ENCODE data around the gene SUGT1. TPM values are rescaled to one million over a fixed set of nuclear protein-coding genes. Genes with fewer than 3 reads are reported as not detected.

The SUGT1 gene
- total RNA-seq, 2 donors from 2014 or later = 30.8 to 36.0 TPM

DNA sequence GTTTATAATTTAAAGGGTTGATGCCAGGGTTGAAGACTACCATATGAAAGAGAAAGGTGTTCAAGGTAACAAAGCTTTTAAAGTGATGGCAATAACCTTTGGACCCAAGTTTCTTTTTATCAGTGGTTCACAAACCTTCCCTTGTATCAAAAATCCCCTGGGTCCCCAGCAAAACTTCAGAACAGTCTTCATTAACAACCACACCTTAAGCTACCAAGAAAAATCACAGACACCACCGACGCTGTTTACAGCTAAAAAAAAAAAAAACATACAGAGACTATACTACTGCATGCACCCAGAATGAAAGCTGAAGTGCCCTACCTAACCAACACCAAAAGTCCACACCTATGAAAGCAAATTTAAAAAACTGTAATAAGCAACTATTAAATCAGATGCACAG is 73.6 kb downstream of the SUGT1 start:
- DNase-seq (ENCODE audit: low spot score) (no peak), ATAC-seq (ENCODE audit: insufficient number of reproducible peaks, low FRiP score, low read depth) (no peak)
- no peak overlapping the region for H3K27ac ChIP-seq
- H3K4me1 ChIP-seq (ENCODE audit: control insufficient read depth in 1 of 2, low read depth in 2 of 2) = no peaks in the 10 kb centered on the region
- no peaks in the 10 kb centered on the region for H3K36me3 ChIP-seq
- no peak overlapping the region for H3K4me3 ChIP-seq
- H3K9me3 ChIP-seq = no peaks in the 10 kb centered on the region
- TF ChIP-seq, protein P1, sequence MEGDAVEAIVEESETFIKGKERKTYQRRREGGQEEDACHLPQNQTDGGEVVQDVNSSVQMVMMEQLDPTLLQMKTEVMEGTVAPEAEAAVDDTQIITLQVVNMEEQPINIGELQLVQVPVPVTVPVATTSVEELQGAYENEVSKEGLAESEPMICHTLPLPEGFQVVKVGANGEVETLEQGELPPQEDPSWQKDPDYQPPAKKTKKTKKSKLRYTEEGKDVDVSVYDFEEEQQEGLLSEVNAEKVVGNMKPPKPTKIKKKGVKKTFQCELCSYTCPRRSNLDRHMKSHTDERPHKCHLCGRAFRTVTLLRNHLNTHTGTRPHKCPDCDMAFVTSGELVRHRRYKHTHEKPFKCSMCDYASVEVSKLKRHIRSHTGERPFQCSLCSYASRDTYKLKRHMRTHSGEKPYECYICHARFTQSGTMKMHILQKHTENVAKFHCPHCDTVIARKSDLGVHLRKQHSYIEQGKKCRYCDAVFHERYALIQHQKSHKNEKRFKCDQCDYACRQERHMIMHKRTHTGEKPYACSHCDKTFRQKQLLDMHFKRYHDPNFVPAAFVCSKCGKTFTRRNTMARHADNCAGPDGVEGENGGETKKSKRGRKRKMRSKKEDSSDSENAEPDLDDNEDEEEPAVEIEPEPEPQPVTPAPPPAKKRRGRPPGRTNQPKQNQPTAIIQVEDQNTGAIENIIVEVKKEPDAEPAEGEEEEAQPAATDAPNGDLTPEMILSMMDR (IDR thresholded peaks at IDR 0.05) = no peak
- no peaks in the 10 kb centered on the region for H3K27me3 ChIP-seq (replicated peaks; ENCODE audit: insufficient read depth)

DNA sequence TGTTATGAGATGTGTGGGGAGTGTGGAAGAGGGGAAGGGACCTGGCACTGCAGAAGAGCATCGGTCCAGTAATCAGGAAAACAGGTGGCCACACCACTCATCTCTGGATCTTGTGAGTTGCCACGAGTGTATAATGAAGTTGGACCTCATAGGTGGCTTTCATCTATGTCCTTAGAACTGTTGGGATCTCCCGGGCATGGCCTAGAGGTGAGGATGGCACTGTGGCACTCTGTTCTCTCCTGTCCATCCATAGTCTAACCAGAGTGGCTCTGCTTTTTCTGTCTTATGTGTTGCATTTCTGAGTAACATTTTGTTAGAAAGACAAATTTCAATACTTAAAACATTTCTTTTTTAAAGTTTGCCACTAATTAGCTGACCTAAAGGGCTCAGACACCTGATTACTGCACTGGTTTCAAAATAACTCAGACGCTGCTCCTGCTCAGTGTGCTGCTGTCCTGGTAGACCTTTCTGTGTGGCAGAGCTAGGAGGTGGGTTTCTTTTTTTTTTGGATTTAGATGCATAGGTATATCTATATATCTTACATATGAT is 81.5 kb downstream of the SUGT1 start:
- DNase-seq (ENCODE audit: low spot score) (no peak), ATAC-seq (ENCODE audit: insufficient number of reproducible peaks, low FRiP score, low read depth) (no peak)
- Histone ChIP-seq H3K27ac (no peak overlapping the region), H3K27me3 (replicated peaks; ENCODE audit: insufficient read depth) (no peaks in the 10 kb centered on the region), H3K36me3 (no peaks in the 10 kb centered on the region), H3K4me1 (ENCODE audit: control insufficient read depth in 1 of 2, low read depth in 2 of 2) (peaks cover 0 to 6% of the 10 kb centered on the region in 2 donors), H3K4me3 (no peak overlapping the region), H3K9me3 (no peaks in the 10 kb centered on the region)
- TF ChIP-seq, protein P1 (IDR thresholded peaks at IDR 0.05) = no peak

DNA sequence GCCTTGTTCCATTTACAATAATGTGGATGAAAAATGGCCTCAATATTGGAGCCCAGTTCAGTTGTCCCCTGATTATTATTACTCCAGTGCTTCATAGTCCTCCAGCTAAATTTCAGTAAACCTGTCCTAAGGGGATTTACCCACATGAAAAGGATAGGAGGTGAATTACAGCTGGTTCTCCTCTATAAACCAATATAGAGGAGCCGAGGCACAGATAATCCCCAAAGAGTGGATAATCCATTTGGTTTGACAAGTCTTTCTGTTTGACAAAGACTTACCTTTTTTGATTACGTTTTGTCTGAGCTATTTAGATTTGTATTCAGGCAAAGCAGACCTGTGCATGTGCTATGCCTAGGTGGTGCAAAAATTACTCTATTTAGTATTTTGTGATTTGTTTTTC is 84.3 kb downstream of the SUGT1 start:
- Histone ChIP-seq H3K4me3 (no peak overlapping the region), H3K27ac (no peak overlapping the region), H3K4me1 (ENCODE audit: control insufficient read depth in 1 of 2, low read depth in 2 of 2) (peaks cover 0 to 8% of the 10 kb centered on the region in 2 donors), H3K36me3 (no peaks in the 10 kb centered on the region), H3K9me3 (no peaks in the 10 kb centered on the region), H3K27me3 (replicated peaks; ENCODE audit: insufficient read depth) (no peaks in the 10 kb centered on the region)
- DNase-seq (ENCODE audit: low spot score) = no peak
- TF ChIP-seq, protein P1 (IDR thresholded peaks at IDR 0.05) = no peak
- no peak for ATAC-seq (ENCODE audit: insufficient number of reproducible peaks, low FRiP score, low read depth)

DNA sequence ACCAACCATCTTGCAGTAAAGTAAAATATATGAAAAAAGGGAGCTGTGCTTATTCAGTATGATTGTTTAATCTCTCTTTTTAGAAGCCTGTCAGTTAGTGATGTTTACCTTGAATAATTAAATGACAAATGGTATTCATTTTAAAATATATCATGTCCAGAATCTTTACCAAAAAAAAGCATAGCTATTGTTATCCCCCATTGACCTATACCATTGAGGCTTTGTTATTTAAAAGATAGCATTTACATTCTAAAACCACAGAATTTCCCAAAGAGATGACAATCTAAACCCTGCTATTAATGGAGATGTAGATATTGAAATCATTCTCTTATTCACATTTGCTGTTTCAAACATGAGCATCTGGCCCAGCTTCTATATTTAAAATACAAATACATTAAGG is 84.8 kb downstream of the SUGT1 start:
- no peak overlapping the region for H3K27ac ChIP-seq
- no peaks in the 10 kb centered on the region for H3K27me3 ChIP-seq (replicated peaks; ENCODE audit: insufficient read depth)
- H3K4me3 ChIP-seq = no peak overlapping the region
- ATAC-seq (ENCODE audit: insufficient number of reproducible peaks, low FRiP score, low read depth) (no peak), DNase-seq (ENCODE audit: low spot score) (no peak)
- H3K36me3 ChIP-seq = no peaks in the 10 kb centered on the region
- TF ChIP-seq, protein P1 (IDR thresholded peaks at IDR 0.05) = no peak
- H3K9me3 ChIP-seq = no peaks in the 10 kb centered on the region
- H3K4me1 ChIP-seq (ENCODE audit: control insufficient read depth in 1 of 2, low read depth in 2 of 2) = peaks cover 0 to 8% of the 10 kb centered on the region in 2 donors

DNA sequence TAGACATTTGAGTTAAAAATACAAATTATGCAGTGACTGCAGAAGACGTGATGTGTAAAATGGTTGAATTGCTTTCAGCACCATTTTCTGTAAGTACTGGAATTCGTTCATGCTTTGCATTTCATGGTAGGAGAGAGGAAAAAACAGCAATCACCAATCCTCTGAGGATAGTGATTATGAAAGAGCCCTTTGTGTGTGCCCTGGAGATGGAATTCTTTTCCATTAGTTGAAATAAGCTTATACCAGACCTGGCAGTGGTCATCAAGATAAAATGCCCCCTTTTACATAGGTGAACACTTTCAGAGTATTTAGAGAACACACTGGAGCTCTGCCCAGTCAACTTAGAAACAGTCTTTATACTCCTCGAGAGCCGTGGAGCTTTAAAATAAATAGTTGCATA is 85.3 kb downstream of the SUGT1 start:
- no peak for ATAC-seq (ENCODE audit: insufficient number of reproducible peaks, low FRiP score, low read depth)
- no peaks in the 10 kb centered on the region for H3K9me3 ChIP-seq
- H3K27ac ChIP-seq = no peak overlapping the region
- H3K36me3 ChIP-seq = no peaks in the 10 kb centered on the region
- no peaks in the 10 kb centered on the region for H3K27me3 ChIP-seq (replicated peaks; ENCODE audit: insufficient read depth)
- DNase-seq (ENCODE audit: low spot score) = no peak
- TF ChIP-seq, protein P1 (IDR thresholded peaks at IDR 0.05) = no peak
- no peak overlapping the region for H3K4me3 ChIP-seq
- H3K4me1 ChIP-seq (ENCODE audit: control insufficient read depth in 1 of 2, low read depth in 2 of 2) = peaks cover 0 to 8% of the 10 kb centered on the region in 2 donors
